Activated CD4-positive, alpha-beta T cell treated with anti-CD3 and anti-CD28 coated beads, Interleukin-2, amount 50 U/mL, for 24 hours (primary cell): ENCODE measurements around the gene GNAO1.

Experiments
- DNase-seq, 2 donors: peaks; one replicate each; pipeline ENCODE4 v3.0.0-alpha.2; 2020; ENCODE audit warnings: low read depth in 1 of 2, low spot score in 1 of 2

The GNAO1 gene

DNA sequence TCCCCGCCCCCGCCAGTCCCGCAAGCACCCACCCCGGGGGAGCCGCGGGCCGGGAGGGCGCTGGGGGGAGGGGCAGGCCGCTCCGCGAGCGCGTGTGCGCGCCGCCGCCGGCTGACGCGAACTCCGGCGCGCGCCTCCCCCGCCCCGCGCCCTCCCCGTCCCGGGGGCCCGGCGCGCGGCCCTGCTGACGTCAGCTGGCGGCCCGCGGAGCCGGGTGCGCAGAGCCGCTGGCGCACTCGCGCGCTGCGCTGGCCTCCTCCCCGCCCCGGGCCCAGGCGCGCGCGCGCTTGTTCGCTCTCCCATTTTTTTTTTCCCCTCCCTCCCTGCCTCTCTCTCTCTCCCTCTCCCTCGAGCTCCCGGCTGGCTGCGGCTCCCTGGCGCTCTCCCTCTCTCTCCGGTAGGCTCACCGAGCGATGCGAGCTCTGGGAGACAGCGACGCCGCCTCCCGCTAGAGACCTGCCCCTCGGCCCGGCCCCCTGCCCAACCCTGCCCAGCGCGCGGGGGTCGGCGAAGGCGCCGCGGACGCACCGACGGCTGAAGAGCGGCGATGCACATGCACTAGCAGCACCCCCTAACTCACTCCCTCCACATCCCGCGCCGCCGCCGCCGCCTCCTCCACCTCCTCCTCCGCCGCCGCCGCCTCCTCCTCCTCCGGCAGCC is at the start of gene GNAO1:
GNAO1 (plus strand) TSS at position 334 of the 660 bp plus-strand sequence. CDS start 747 bp downstream, outside the sequence.
- no peak for DNase-seq

DNA sequence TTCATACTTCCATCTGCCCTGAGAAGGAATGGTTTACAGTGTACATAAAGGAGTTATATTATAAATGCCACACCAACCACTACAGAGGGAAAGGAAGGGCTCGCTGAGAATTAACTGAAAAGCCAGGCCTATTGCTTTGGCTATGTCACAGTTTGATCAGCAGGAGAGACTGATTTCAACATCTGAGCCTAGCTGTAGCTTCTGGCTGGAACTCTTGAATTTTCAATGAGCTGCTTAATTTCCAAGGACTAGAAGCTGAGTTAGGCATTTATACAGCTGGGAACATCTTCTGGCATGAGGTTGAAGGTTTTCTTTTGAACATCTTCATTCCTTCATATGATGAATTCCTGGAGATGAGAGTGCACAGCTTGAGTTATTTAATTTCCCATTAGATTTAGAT is 47.6 kb upstream of the GNAO1 start:
- DNase-seq, result no peak

DNA sequence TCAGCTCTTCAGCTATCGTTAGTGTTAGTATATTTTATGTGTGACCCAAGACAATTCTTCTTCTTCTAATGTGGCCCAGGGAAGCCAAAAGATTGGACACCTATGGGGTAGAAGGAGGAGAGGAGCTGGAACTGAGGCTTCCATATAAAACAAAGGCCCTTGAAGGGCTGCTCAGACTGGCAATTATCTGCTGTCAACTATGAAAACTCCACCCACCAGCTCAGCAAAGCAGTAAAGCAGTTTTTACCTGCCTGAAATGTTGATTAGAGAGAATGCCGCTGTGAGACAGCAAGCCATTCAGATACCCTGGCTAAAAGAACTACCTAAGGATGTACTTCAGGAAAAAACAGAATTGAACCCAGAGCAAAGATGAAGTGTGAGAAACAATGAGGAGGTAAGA is 45.9 kb upstream of the GNAO1 start:
- no peak for DNase-seq

DNA sequence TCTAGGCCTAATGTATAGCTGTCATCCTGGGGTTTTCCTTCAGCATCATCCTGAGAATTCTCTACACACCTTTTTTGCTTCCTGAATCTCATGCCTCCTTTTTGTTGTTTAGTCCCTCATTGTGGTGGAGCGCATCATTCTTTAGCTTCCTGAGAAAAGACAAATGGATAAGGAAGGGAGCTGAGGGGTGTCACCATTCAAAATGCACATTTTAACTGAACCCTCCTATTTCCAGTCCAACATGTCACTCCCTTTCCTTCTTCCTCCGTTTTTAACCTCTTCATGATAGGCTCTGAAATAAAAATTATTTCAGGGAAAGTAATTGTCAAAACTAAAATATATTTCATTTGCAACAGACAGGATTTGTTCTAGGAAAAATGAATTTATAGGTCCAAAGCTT is 39.7 kb upstream of the GNAO1 start:
- DNase-seq, result no peak

DNA sequence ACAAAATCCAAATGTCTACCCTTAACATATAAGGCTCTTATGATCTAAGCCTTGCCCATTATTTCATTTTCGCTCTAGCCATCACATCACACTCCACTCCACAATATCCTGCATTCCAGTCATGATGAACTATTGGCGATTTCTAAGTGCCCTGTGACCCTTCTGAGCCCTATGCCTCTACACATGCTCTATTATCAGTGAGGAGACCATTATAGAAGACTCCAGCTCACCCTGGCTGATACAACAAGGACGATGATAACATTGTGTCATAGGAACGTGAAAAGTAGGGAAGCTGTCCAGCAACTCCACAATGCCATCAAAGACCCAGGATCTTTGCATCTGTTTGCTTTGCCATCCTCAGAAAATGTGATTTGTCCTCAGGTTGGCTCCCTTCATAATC is 29.6 kb upstream of the GNAO1 start:
- DNase-seq, result no peak

GRCh38 chr16:56163089-56163488 is 28.2 kb upstream of the GNAO1 start:
- no peak for DNase-seq

GRCh38 chr16:56163938-56164337 is 27.4 kb upstream of the GNAO1 start:
- no peak for DNase-seq

DNA sequence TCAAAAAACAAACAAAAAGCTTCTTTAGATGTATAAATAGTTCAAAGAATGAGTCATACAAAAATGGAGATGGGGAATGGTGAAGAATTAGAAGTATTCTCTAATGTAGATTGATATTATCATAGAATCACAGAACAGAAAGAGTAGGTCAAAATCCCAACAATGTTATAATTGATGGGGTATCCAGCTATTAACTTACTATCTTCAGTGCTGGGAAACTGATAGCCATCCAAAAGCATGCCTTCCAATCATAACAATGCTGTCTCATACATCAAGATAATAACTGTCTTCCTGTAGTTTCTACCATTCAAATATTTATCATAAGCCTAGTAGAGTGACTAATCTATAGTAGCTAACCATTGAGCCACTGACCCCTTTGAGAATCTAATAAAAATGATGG is 26.7 kb upstream of the GNAO1 start:
- no peak for DNase-seq

DNA sequence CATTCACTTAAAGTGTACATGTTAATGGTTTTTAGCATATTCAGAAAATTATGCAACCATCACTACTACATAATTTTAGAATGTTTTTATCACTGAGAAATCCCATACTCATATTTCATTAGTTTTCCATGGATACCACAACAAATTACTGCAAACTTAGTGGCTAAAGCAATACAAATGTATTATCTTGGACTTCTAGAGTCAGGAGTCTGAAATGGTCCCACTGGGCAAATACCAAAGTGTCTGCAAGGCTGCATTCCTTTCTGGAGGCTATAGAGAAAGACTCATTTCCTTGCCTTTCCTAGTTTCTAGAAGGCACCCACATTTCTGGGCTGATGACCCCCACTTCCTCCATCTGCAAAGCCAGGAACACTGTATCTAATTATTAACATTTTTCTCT is 16.9 kb upstream of the GNAO1 start:
- no peak for DNase-seq

GRCh38 chr16:56181401-56181800 is 9.9 kb upstream of the GNAO1 start:
- no peak for DNase-seq

GRCh38 chr16:56183266-56183665 is 8.0 kb upstream of the GNAO1 start:
- no peak for DNase-seq

- DNase-seq, result no peak
These were observed 1.1 kb upstream of the GNAO1 start for GRCh38 chr16:56190048-56190676.

DNA sequence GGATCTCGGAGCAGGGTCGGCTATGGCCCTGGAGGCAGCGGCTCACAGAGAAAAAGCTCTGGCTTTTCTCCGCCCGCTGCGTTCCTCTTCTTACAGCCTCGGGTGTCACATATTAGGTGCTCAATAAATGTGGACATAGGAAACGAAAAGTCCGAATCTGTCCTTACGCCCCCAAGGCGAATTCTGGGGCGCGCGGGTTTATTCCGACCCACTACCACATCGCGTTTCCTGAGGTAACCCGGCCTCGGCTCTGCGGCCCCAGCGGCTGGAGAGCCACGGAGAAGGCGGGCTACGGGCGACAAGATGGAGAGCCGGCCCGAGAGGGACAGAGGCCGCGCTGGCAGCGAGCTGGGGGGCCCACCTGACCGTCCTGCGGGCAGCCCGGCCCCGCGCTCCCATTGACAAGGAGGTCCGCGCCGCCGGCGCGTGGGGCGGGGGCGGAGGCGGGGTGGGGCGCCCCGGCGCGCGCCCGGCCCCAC is 573 bp upstream of the GNAO1 start:
- DNase-seq, result no peak

DNA sequence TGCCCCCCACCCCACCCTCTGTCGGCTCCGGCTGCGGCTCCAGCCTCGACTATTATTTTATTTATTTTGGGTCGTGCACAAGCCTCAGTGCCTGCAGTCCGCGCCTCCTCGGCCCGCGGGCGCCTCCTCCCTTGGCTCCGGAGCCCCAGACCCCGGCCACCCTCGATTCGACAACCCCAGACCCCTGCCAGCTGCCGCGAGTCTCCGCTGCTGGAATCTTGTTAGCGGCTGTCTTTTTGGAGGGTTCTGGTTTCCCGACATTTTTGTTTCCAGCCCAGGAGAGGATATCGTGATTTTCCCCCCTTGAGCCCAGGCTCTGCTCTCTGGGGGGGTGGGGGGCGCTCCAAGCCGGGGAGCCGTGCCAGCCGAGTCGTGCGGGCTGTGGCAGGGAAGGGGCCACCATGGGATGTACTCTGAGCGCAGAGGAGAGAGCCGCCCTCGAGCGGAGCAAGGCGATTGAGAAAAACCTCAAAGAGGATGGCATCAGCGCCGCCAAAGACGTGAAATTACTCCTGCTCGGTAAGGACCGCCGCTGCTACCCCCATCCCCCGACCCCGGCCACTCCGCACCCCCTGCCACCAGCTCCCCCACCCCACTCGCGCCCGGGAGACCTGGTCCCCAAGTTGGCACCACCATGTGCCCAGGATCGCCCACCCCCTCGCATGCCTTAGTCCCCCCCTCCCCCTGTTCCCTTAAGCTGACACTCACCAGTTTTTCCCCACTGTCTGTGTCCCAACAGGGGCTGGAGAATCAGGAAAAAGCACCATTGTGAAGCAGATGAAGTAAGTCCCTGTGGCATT is 746 bp downstream of the GNAO1 start:
- no peak for DNase-seq

- DNase-seq, result no peak
These were observed 1.3 kb downstream of the GNAO1 start for GRCh38 chr16:56192635-56192945.

DNA sequence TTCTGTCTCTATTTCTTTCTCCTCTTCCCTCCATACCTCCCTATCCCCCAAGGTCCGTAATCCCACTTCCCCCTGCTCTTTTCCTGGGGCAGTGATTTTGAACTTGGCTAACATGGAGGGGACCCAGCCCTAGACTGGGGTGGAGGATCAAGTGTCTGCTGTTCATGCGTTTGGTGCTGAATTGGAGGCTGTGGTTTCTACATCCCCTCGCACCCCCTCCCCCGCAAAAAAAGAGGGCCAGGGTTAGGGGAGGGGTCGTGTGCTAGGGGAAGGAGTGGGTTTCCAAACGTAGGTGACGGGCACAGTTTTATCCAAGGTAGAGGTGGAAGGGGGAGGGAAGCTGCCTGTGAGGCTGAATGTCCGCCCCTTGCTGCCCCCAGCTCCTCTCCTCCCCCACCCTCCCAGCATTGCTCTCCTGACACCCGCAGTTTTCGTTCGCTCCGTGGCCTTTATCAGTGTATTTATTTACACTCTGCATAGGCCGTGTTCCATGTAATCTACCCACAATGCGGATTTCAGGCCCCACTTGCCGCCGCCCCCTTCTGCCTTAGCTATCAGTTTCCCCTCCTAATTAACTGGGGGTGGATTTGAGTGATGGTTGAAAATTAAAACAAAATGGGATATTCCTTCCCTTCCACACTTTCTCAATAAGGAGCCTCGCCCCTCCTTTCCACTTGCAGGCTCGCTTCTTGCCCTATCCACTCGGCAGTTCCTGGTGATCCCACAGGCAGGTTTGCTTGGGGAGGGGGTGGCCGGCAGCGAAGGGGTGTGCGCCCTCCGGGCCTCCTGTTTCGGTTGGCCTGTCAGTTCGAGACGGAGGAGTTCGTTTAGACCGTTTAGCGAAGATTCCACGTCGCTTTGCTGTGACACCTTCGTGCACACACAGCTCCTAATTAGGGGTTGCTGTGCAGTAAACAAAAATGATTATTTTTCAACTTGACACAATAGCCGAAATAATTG is 2.0 kb downstream of the GNAO1 start:
- no peak for DNase-seq

DNA sequence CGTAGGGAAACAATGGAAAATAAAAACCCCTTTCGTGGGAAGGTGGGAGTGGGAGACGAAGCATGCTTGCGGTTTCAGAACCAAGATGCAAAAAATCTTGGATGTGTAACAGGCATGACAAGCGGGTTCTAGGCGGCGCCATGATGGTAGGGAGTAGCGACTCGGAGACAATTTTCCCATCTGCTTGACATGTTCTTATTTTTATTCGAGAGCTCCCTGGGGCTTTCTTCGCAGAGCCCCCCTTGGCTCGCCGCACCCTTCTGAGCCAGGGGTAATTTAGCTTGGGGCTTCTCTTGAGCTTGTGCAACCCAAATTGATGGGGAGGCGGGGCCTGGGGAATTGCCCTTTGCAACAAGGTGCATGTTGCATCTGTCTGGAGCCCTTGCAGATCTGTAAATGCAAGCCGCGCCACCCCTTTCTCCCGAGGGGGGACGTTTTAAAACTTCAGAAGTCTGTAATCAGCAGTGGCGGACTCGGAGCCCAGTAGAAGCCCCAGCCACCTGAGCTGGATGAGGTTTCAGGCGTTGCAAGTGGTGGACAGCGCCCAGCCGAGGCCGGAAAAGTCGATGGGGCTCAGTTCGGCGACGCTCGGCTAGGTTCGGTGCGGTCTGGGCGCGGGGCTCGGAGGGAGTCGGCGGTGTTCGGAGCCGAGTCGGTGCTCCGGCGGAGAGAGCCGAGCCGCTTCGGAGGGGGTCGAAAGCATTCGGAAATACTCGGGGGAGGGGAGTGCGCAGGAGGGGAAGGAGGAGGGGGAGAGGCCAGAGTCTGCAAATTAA is 2.9 kb downstream of the GNAO1 start:
- DNase-seq, result peak; percentile 39 to 60

- DNase-seq, result no peak
These were observed 3.9 kb downstream of the GNAO1 start for GRCh38 chr16:56195151-56195550.

GRCh38 chr16:56196381-56196780 is 5.1 kb downstream of the GNAO1 start:
- DNase-seq, result no peak

DNA sequence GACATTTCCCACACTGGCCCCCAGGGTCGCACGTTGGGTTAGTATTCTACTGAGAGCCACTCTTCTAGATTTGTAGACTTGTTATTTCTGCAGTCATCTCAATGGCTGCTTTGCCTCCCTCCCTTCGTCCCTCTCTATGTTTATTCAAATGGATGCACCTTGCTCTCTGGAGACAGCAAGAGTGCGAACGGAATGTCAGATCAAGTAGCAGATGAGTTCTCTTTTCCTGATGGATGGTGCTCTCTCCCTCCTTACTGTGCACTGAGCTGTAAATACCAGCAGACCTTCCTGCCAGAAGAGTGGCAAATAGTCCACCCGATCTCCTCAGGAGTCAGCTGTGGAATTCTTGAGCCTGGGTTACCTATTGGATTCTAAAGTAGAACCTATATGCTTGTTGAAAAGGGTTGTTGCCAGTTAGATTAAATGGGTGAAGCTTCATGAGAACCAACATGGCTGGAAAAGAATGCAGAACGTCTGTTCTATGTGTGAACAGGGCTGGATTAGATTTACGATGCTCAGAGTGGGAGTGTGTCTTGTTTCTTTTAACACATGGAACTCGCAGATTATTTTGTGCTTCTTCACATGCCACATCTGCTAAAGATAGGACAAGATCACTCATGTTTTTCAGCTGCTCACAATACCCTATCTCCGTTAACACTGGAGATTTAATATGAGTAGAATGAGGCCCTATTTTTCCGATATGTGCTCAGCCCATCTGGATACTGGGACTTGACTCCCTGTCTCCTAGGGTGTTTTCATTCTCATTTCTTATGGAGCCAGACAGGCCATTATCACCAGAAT is 6.1 kb downstream of the GNAO1 start:
- DNase-seq, result no peak
